ENCODE measurements around the gene SNUPN.

SNUPN gene

GRCh38 chr15:75616766-75617165 lies 8.8 kb downstream of the SNUPN start:
- no peak for TF ChIP-seq YY1 (IDR thresholded peaks at IDR 0.05; ENCODE audit: low read depth)
- no peak for TF ChIP-seq NFIC (IDR thresholded peaks at IDR 0.05)
- no peak for TF ChIP-seq EGR1 (IDR thresholded peaks at IDR 0.05)
- no peak for TF ChIP-seq ZBTB7A (IDR thresholded peaks at IDR 0.05; ENCODE audit: low read depth)
- no peak for TF ChIP-seq REST (IDR thresholded peaks at IDR 0.05; ENCODE audit: low read depth)
- TF ChIP-seq USF1 (IDR thresholded peaks at IDR 0.05) = no peak
- no peak for TF ChIP-seq EP300 (IDR thresholded peaks at IDR 0.05; ENCODE audit: borderline replicate concordance)
- no peak for TF ChIP-seq RAD21 (IDR thresholded peaks at IDR 0.05; ENCODE audit: low read depth)
- TF ChIP-seq MAX (IDR thresholded peaks at IDR 0.05) = no peak
- no peak for TF ChIP-seq TCF12 (IDR thresholded peaks at IDR 0.05; ENCODE audit: low read depth)
- TF ChIP-seq CEBPB (IDR thresholded peaks at IDR 0.05) = no peak
- no peak for TF ChIP-seq FOXM1 (IDR thresholded peaks at IDR 0.05; ENCODE audit: borderline replicate concordance, low read depth)
- TF ChIP-seq TAF1 (IDR thresholded peaks at IDR 0.05; ENCODE audit: low read depth) = no peak
- TF ChIP-seq TEAD4 (IDR thresholded peaks at IDR 0.05) = no peak
- TF ChIP-seq CREB1 (IDR thresholded peaks at IDR 0.05; ENCODE audit: low read depth) = no peak

- no peak for TF ChIP-seq EGR1 (IDR thresholded peaks at IDR 0.05)
- TF ChIP-seq ZBTB7A (IDR thresholded peaks at IDR 0.05; ENCODE audit: low read depth) = no peak
- TF ChIP-seq TAF1 (IDR thresholded peaks at IDR 0.05; ENCODE audit: low read depth) = no peak
- no peak for TF ChIP-seq CEBPB (IDR thresholded peaks at IDR 0.05)
- TF ChIP-seq TCF12 (IDR thresholded peaks at IDR 0.05; ENCODE audit: low read depth) = no peak
- no peak for TF ChIP-seq TEAD4 (IDR thresholded peaks at IDR 0.05)
- TF ChIP-seq MAX (IDR thresholded peaks at IDR 0.05) = no peak
These were observed 18.5 kb downstream of the SNUPN start for GRCh38 chr15:75606711-75607699.

- TF ChIP-seq RAD21 (IDR thresholded peaks at IDR 0.05; ENCODE audit: low read depth) = no peak
These were observed 19.5 kb downstream of the SNUPN start for GRCh38 chr15:75606026-75606425.

GRCh38 chr15:75599401-75599800 lies 26.1 kb downstream of the SNUPN start:
- TF ChIP-seq TAF1 (IDR thresholded peaks at IDR 0.05; ENCODE audit: low read depth) (no peak), NFIC (IDR thresholded peaks at IDR 0.05) (no peak), CEBPB (IDR thresholded peaks at IDR 0.05) (no peak), TEAD4 (IDR thresholded peaks at IDR 0.05) (no peak), EP300 (IDR thresholded peaks at IDR 0.05; ENCODE audit: borderline replicate concordance) (no peak), RAD21 (IDR thresholded peaks at IDR 0.05; ENCODE audit: low read depth) (no peak), FOXM1 (IDR thresholded peaks at IDR 0.05; ENCODE audit: borderline replicate concordance, low read depth) (no peak), USF1 (IDR thresholded peaks at IDR 0.05) (no peak), REST (IDR thresholded peaks at IDR 0.05; ENCODE audit: low read depth) (no peak), TCF12 (IDR thresholded peaks at IDR 0.05; ENCODE audit: low read depth) (no peak), EGR1 (IDR thresholded peaks at IDR 0.05) (no peak), ZBTB7A (IDR thresholded peaks at IDR 0.05; ENCODE audit: low read depth) (no peak), YY1 (IDR thresholded peaks at IDR 0.05; ENCODE audit: low read depth) (no peak), MAX (IDR thresholded peaks at IDR 0.05) (no peak), CREB1 (IDR thresholded peaks at IDR 0.05; ENCODE audit: low read depth) (no peak)

GRCh38 chr15:75598361-75598760 lies 27.2 kb downstream of the SNUPN start:
- TF ChIP-seq NFIC (IDR thresholded peaks at IDR 0.05) = no peak
- no peak for TF ChIP-seq TAF1 (IDR thresholded peaks at IDR 0.05; ENCODE audit: low read depth)
- no peak for TF ChIP-seq RAD21 (IDR thresholded peaks at IDR 0.05; ENCODE audit: low read depth)
- TF ChIP-seq FOXM1 (IDR thresholded peaks at IDR 0.05; ENCODE audit: borderline replicate concordance, low read depth) = no peak
- no peak for TF ChIP-seq YY1 (IDR thresholded peaks at IDR 0.05; ENCODE audit: low read depth)
- TF ChIP-seq TEAD4 (IDR thresholded peaks at IDR 0.05) = no peak
